Mesothelial cell of epicardium (in vitro differentiated cells): ENCODE measurements around the gene VSTM2L. TPM values are rescaled to one million over a fixed set of nuclear protein-coding genes. Genes with fewer than 3 reads are reported as not detected.

ENCODE experiments used
- DNase-seq, 2 experiments: peaks; one replicate each; pipeline ENCODE4 v3.0.0; 2021; ENCODE audit warnings: low spot score in 2 of 2; ENCODE audit not compliant: unreplicated experiment in 2 of 2
- H3K27ac Mint-ChIP-seq: 2 replicates; pipeline ENCODE4 v1.8.0; 2021; ENCODE audit warnings: mixed read lengths
- H3K27me3 Mint-ChIP-seq: 2 replicates; pipeline ENCODE4 v1.8.0; 2021; ENCODE audit warnings: low read depth, mixed read lengths
- H3K36me3 Mint-ChIP-seq: 2 replicates; pipeline ENCODE4 v1.8.0; 2021; ENCODE audit warnings: mixed read lengths
- H3K4me1 Mint-ChIP-seq: 2 replicates; pipeline ENCODE4 v1.8.0; 2021; ENCODE audit warnings: mixed read lengths
- H3K4me3 Mint-ChIP-seq: 2 replicates; pipeline ENCODE4 v1.8.0; 2021; ENCODE audit warnings: mild to moderate bottlenecking, moderate library complexity, mixed read lengths
- H3K9me3 Mint-ChIP-seq: 2 replicates; pipeline ENCODE4 v1.8.0; 2021; ENCODE audit warnings: mixed read lengths
- total RNA-seq: library from RNA; stranded (reverse); gene quantifications from 3 replicates; pipeline ENCODE4 v1.2.1, GENCODE V29; 2021
- TF ChIP-seq, protein P1 (sequence below): fragments of 200-600 bp; sonication (generic); IDR thresholded peaks from one replicate; pipeline ENCODE4 v1.5.0; 2021; ENCODE audit warnings: antibody characterized with exemption; ENCODE audit not compliant: unreplicated experiment

The VSTM2L gene
- total RNA-seq, 1 donor from 2014 or later, result 31.9 TPM

DNA sequence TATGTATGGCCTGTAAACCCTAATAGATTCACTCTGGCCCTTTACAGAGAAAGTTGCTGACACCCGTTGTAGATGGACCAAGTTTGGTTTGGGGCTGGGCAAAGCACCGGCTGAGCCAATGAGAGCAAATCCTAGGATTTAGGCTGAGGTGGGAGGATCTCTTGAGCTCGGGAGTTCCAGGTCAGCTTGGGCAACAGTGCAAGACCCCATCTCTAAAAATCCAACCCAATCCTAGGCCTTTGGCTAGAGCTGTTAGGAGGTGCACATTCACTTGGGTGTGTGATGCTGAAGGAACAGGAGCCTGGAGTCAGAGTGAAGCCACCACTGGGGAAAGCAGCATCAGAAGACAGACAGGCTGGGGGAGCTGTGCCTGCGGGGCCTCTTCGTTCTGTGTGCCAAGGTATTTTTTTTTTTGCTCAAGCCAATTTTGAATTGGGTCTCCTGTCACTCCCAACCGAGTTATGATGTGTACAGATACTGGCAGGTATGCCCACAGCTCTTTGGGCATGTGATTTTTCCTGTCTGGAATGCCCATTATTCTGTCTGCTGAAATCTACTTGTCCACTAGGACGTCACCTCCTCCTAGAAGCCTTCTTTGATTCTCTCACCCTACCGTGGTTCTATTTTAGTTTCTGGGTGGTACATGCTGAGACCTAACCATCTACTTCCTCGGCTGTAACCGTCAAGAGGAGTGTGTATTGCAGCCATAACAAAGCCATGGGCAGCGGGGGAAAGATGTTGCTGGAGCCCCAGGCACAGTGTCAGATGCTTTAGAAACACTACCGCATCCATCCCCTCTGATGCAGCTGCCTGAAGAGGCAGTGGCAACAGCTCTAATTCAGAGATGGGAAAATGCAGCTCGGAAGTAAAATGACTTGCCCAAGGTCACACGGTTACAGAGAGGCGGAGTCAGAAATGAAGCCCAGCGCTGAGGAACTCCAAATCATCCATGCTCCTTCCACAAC is 76.4 kb downstream of the VSTM2L start:
- H3K36me3 Mint-ChIP-seq, result peaks cover 13% of the 10 kb centered on the region
- H3K9me3 Mint-ChIP-seq, result no peaks in the 10 kb centered on the region
- no peak overlapping the region for H3K4me3 Mint-ChIP-seq
- DNase-seq, result no peak
- H3K27ac Mint-ChIP-seq, result no peak overlapping the region
- H3K4me1 Mint-ChIP-seq, result peaks cover 10% of the 10 kb centered on the region
- H3K27me3 Mint-ChIP-seq, result no peaks in the 10 kb centered on the region
- TF ChIP-seq, protein P1, sequence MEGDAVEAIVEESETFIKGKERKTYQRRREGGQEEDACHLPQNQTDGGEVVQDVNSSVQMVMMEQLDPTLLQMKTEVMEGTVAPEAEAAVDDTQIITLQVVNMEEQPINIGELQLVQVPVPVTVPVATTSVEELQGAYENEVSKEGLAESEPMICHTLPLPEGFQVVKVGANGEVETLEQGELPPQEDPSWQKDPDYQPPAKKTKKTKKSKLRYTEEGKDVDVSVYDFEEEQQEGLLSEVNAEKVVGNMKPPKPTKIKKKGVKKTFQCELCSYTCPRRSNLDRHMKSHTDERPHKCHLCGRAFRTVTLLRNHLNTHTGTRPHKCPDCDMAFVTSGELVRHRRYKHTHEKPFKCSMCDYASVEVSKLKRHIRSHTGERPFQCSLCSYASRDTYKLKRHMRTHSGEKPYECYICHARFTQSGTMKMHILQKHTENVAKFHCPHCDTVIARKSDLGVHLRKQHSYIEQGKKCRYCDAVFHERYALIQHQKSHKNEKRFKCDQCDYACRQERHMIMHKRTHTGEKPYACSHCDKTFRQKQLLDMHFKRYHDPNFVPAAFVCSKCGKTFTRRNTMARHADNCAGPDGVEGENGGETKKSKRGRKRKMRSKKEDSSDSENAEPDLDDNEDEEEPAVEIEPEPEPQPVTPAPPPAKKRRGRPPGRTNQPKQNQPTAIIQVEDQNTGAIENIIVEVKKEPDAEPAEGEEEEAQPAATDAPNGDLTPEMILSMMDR, result no peak

DNA sequence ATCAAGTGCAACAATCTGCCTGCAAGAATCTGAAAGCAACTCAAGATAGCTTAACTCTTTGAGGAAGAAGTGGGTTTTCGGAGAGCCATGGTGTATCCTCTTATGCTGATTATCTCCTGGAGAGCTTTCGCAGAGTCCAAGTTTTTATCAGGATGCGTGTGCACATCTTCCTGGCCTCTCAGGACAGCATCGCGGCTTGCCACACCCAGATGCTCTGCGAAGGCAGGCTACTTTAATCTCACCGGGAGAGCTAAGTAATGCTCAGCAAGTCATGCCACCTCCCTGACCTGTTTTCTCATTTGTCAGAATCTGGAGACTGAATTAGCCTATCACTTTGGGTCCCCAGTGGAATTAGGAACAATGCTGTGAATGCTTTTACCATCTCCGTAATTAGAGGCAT is 77.5 kb downstream of the VSTM2L start:
- peaks cover 10% of the 10 kb centered on the region for H3K4me1 Mint-ChIP-seq
- TF ChIP-seq, protein P1, result no peak
- no peaks in the 10 kb centered on the region for H3K9me3 Mint-ChIP-seq
- H3K27me3 Mint-ChIP-seq, result no peaks in the 10 kb centered on the region
- DNase-seq, result no peak
- H3K27ac Mint-ChIP-seq, result no peak overlapping the region
- peaks cover 13% of the 10 kb centered on the region for H3K36me3 Mint-ChIP-seq
- H3K4me3 Mint-ChIP-seq, result no peak overlapping the region

DNA sequence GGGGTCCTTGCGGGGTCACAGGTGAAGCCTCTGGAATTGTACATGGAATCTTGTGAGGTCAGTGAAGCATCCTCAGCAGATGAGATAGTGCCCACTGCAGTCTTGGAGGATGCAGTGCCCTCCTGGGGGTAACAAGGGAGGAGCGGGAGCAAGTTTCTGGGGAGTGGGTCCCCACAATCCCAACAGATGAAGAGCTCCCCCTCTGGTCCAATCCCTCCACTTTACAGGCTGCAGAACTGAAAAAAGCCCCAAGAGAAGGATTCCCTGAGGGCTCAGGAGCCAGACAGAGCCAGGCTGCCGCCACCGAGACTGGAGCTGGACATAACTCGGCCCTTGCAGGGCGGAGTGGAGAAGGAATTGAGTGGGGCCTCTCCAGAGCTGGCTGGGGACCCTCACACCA is 77.9 kb downstream of the VSTM2L start:
- TF ChIP-seq, protein P1, result no peak

DNA sequence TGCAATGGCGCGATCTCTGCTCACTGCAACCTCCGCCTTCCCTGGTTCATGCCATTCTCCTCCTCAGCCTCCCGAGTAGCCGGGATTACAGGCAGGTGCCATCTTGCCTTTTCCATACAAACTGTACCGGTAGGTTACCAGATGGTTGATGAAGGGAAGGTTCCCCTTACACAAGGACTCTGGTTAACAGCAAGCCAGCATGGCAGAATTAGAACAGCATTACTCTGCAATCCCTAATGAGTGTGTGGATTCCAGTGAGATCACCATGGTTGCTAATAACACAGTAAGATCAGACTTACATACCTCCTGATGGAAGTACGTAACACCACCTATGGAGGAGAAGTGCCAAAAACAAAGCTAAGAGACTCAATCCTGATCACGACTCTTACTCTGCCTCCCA is 78.6 kb downstream of the VSTM2L start:
- Mint-ChIP-seq H3K27me3 (no peaks in the 10 kb centered on the region), H3K9me3 (no peaks in the 10 kb centered on the region), H3K36me3 (peaks cover 13% of the 10 kb centered on the region), H3K4me1 (peaks cover 11% of the 10 kb centered on the region), H3K4me3 (no peak overlapping the region), H3K27ac (no peak overlapping the region)
- TF ChIP-seq, protein P1, result no peak
- no peak for DNase-seq

More for the DNA sequence above, 77.9 kb downstream of the VSTM2L start:
- no peak for DNase-seq
- Mint-ChIP-seq H3K4me3 (no peak overlapping the region), H3K27me3 (no peaks in the 10 kb centered on the region), H3K9me3 (no peaks in the 10 kb centered on the region), H3K27ac (no peak overlapping the region), H3K36me3 (peaks cover 13% of the 10 kb centered on the region), H3K4me1 (peaks cover 10% of the 10 kb centered on the region)

DNA sequence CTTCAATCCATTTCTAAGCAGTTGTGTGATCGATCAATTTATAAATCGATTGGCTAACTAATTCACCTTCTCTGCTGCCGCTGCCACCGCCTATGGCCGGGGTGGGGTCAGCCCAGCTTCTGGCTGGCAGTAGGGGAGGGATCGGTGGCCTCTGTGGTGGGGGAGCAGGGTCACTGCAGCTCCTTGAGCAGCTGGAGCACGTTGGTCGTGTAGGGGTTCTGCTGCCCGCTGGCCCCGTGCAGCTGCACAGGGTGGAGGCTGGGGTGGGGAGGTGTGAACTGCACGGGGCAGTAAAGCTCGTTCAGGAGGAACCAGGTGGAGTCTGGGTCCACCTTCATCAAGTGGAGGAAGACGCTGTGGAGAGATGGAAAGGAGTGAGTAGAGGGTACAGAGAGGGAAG is 80.4 kb downstream of the VSTM2L start:
- no peaks in the 10 kb centered on the region for H3K27me3 Mint-ChIP-seq
- H3K9me3 Mint-ChIP-seq, result no peaks in the 10 kb centered on the region
- H3K27ac Mint-ChIP-seq, result no peak overlapping the region
- TF ChIP-seq, protein P1, result no peak
- DNase-seq, result no peak
- no peak overlapping the region for H3K4me3 Mint-ChIP-seq
- peaks cover 13% of the 10 kb centered on the region for H3K36me3 Mint-ChIP-seq
- peaks cover 17% of the 10 kb centered on the region for H3K4me1 Mint-ChIP-seq
